Fibroblast of villous mesenchyme (primary cell): ENCODE data around the gene A4GNT. TPM values are rescaled to one million over a fixed set of nuclear protein-coding genes. Genes with fewer than 3 reads are reported as not detected.
A peak's percentile ranks its signal among the peaks of the same experiment; 100 is the strongest.
"Not testable (repeated sequence)": the region's sequence is repeated elsewhere in the genome, so short reads cannot be mapped to it uniquely, and the experiment has no call there.

Source experiments
- DNase-seq: peaks from one replicate; pipeline ENCODE4 v3.0.0-alpha.2; 2010; ENCODE audit warnings: low read depth
- H3K4me3 ChIP-seq: 2 replicates; pipeline ENCODE4 v1.5.1; 2011; ENCODE audit warnings: low read depth, mild to moderate bottlenecking, low read length
- total RNA-seq: library from RNA; depleted of rRNA; stranded (reverse); fragments of >200 nt; gene quantifications from 2 replicates; pipeline ENCODE4 v1.2.3, GENCODE V29; 2012
- TF ChIP-seq, protein P1 (sequence below): IDR thresholded peaks from 2 replicates; pipeline ENCODE4 v1.5.1; 2012; ENCODE audit warnings: low read depth, mild to moderate bottlenecking, low read length; ENCODE audit not compliant: insufficient read depth

A4GNT gene
- total RNA-seq, 1 donor, result under 0.01 TPM

DNA sequence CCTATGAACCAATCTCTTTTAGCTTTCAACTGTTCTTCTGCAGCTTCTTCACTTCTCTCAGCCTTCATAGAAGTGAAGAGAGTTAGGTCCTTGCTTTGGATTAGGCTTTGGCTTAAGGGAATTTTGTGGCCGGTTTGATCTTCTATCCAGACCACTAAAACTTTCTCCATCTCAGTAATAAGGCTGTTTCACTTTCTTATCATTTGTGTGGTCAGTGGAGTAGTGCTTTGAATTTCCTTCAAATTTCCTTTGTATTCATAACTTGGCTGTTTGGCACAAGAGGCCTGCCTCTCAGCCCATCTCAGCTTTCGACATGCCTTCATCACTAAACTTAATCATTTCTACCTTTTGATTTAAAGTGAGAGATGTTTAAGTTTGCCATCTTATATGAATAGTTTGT, 38.5 kb downstream of the A4GNT start:
- H3K4me3 ChIP-seq, result no peak overlapping the region
- no peak for DNase-seq
- TF ChIP-seq, protein P1, sequence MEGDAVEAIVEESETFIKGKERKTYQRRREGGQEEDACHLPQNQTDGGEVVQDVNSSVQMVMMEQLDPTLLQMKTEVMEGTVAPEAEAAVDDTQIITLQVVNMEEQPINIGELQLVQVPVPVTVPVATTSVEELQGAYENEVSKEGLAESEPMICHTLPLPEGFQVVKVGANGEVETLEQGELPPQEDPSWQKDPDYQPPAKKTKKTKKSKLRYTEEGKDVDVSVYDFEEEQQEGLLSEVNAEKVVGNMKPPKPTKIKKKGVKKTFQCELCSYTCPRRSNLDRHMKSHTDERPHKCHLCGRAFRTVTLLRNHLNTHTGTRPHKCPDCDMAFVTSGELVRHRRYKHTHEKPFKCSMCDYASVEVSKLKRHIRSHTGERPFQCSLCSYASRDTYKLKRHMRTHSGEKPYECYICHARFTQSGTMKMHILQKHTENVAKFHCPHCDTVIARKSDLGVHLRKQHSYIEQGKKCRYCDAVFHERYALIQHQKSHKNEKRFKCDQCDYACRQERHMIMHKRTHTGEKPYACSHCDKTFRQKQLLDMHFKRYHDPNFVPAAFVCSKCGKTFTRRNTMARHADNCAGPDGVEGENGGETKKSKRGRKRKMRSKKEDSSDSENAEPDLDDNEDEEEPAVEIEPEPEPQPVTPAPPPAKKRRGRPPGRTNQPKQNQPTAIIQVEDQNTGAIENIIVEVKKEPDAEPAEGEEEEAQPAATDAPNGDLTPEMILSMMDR, result no peak

DNA sequence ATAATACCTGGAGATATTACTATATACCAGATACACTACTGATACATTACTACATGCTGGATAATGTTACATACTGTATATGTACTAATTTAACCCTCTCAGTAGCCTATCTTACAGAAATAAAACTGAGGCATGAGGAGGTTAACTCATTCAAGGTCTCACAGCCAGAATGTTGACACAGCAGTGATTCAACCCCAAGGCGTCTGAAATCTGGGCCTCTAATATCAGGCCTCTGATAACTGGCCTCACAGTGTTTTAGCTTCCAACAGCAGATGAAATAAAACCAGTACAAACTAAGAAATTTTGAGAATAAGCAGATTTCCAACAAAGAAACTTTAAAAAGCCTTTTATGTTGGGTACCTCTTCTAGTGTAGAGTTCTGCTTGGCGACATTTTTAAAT, 40.2 kb downstream of the A4GNT start:
- no peak overlapping the region for H3K4me3 ChIP-seq
- TF ChIP-seq, protein P1, result no peak
- DNase-seq, result peak; percentile 18

DNA sequence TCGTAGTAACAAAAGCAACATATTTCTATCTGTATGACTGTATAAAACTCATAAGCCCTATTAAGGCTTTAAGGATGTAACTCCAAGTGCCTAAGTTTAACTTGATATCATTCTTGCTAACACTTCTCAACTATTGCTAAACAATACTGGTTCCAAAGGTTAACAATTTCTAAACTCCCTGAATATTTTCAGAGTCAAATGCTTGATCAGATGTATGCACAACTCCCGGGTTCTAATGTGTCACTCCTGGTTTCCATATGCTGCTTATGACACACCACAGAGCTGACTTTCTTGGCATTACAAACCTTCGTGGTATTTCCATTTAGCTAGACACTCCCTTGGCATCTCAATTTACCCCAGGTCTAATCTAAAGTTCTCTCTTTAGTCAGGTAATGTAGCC, 43.1 kb downstream of the A4GNT start:
- H3K4me3 ChIP-seq, result no peak overlapping the region

DNA sequence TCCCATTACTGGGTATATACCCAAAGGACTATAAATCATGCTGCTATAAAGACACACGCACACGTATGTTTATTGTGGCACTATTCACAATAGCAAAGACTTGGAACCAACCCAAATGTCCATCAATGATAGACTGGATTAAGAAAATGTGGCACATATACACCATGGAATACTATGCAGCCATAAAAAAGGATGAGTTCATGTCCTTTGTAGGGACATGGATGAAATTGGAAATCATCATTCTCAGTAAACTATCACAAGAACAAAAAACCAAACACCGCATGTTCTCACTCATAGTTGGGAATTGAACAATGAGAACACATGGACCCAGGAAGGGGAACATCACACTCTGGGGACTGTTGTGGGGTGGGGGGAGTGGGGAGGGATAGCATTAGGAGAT, 46.4 kb downstream of the A4GNT start:
- not testable (repeated sequence) for H3K4me3 ChIP-seq, DNase-seq

More for the DNA sequence above, 43.1 kb downstream of the A4GNT start:
- TF ChIP-seq, protein P1, result no peak
- DNase-seq, result peak; percentile 11

DNA sequence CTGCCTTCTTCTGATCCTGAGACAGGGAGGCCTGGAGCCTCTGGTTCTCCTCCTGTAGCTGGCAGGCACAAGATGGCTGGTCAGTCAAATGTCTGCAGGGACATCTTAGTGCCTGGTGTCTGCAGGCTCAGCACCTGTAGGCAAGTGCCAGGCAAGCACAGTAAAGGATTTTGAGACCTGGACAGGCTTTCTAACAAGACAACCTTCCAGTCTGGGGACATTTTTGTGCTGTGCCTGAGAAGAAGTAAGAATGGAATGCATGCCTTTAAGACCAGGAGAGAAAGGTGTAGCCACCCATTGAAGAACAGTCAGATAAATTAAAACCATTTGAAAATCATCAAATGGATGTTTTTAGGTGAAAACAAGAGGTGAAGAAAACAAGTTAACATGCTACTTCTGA, 48.0 kb downstream of the A4GNT start:
- TF ChIP-seq, protein P1, result no peak
- no peak overlapping the region for H3K4me3 ChIP-seq
- DNase-seq, result no peak

DNA sequence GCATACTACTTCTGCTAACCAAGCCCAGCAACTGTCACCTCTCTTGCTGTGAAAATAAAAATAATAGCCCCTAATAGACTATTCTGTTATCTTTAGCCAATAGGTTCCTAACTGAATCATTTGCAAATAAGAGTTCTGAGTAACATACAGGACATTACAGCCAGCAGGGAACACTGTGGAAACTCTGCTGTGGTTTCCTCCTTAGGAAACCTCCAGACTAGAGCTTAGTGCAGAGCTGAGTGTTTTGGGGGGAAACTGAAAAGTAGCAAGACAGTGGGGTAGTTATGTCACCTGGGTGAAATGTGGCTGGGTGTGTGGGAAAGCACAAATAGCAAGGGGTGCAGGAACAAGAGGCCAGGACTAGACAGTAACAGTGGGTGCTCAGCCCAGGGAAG, 49.2 kb downstream of the A4GNT start:
- TF ChIP-seq, protein P1, result no peak
- H3K4me3 ChIP-seq, result peak overlapping the region; percentile 43
- no peak for DNase-seq

DNA sequence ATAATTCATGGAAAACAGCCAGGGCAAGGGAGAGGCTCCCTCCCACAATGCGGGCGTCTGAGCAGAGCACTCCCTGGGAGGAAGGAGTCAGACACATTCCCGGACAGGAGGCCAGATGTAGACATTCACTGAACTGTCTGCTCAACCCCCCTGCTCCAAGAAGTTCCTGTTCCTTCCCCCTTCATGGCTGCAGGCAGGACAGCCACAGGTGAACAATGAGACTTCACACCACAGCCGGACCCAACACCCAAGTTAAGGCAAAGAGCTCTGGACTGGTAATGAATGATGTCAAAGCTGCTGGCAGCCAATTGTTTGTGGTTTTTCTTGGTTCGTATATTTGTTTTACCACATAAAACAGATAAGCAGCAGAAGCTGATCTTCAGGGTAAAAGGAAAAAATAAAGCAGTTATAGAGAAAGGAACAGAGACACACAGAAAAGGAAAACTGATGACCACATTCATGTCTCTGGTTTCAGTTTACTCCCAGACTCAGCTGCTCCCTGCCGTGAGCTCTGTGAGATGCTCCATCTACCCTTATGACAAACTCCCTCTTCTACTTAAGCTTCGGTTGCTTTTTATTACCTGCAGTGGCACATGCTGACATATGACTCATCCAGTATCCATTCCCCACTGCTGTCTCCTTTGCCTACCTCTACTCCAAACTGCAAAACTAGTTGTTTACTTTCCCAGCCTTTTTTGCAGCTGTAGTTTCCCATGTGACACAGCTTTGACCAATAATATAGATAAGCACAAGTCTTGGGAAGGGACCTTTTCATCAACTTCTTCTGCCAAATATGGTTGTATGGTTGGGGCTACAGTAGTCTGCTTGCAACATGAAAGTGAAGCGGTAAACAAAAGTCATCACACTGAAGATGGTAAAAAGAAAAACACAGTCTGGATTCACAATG, 49.9 kb downstream of the A4GNT start:
- TF ChIP-seq, protein P1, result no peak
- peak overlapping the region; percentile 43 for H3K4me3 ChIP-seq
- DNase-seq, result peak; percentile 98
